H9 (cell line): ENCODE data around the gene RPL27. TPM values are rescaled to one million over a fixed set of nuclear protein-coding genes. Genes with fewer than 3 reads are reported as not detected.
A peak's percentile ranks its signal among the peaks of the same experiment; 100 is the strongest.

Experiments
- DNase-seq: peaks from one replicate; pipeline ENCODE4 v3.0.0-alpha.2; 2017
- H2AFZ ChIP-seq: one replicate; pipeline ENCODE4 v1.6.1; 2013; ENCODE audit warnings: mild to moderate bottlenecking, low read length, control low read depth, moderate library complexity
- H2AK5ac ChIP-seq: 2 replicates; pipeline ENCODE4 v1.6.1; 2013; ENCODE audit warnings: low read length, control low read depth, mixed read lengths; ENCODE audit not compliant: insufficient read length
- H2BK120ac ChIP-seq: one replicate; pipeline ENCODE4 v1.6.1; 2013; ENCODE audit warnings: low read depth, mild to moderate bottlenecking, low read length, control low read depth, inconsistent platforms; ENCODE audit not compliant: poor library complexity, severe bottlenecking
- H2BK12ac ChIP-seq: 2 replicates; pipeline ENCODE4 v1.6.1; 2013; ENCODE audit warnings: low read length, control low read depth, mixed read lengths, low read depth; ENCODE audit not compliant: insufficient read length
- H2BK15ac ChIP-seq: 2 replicates; pipeline ENCODE4 v1.6.1; 2013; ENCODE audit warnings: low read depth, low read length, control low read depth
- H2BK20ac ChIP-seq: one replicate; pipeline ENCODE4 v1.6.1; 2013; ENCODE audit warnings: low read depth, mild to moderate bottlenecking, low read length, control low read depth, inconsistent platforms; ENCODE audit not compliant: poor library complexity, severe bottlenecking
- H2BK5ac ChIP-seq: 2 replicates; pipeline ENCODE4 v1.6.1; 2013; ENCODE audit warnings: low read length, control low read depth, mixed read lengths; ENCODE audit not compliant: insufficient read length
- H3K14ac ChIP-seq: 2 replicates; pipeline ENCODE4 v1.6.1; 2013; ENCODE audit warnings: low read length, control low read depth; ENCODE audit not compliant: insufficient read depth
- H3K18ac ChIP-seq: 2 replicates; pipeline ENCODE4 v1.6.1; 2013; ENCODE audit warnings: low read depth, mild to moderate bottlenecking, mixed read lengths, low read length, control low read depth; ENCODE audit not compliant: insufficient read length
- H3K23ac ChIP-seq: 2 replicates; pipeline ENCODE4 v1.6.1; 2013; ENCODE audit warnings: low read length, control low read depth, mixed read lengths, low read depth; ENCODE audit not compliant: insufficient read length
- H3K23me2 ChIP-seq: 2 replicates; pipeline ENCODE4 v1.6.1; 2013; ENCODE audit warnings: low read depth, mild to moderate bottlenecking, mixed read lengths, low read length, control low read depth; ENCODE audit not compliant: insufficient read length, poor library complexity, severe bottlenecking
- H3K27ac ChIP-seq: 2 replicates; pipeline ENCODE4 v1.5.1; 2013; ENCODE audit warnings: low read length, control low read depth, mixed read lengths, low read depth; ENCODE audit not compliant: insufficient read length
- H3K27me3 ChIP-seq: 2 replicates; pipeline ENCODE4 v1.6.1; 2013; ENCODE audit warnings: low read length, control low read depth, inconsistent platforms; ENCODE audit not compliant: insufficient read depth
- H3K4ac ChIP-seq: 2 replicates; pipeline ENCODE4 v1.6.1; 2013; ENCODE audit warnings: low read depth, mild to moderate bottlenecking, control low read depth, inconsistent platforms, low read length, moderate library complexity
- H3K4me1 ChIP-seq: 2 replicates; pipeline ENCODE4 v1.6.1; 2013; ENCODE audit warnings: low read length, control low read depth, inconsistent platforms; ENCODE audit not compliant: insufficient read depth
- H3K4me2 ChIP-seq: 2 replicates; pipeline ENCODE4 v1.6.1; 2013; ENCODE audit warnings: low read length, control low read depth, mixed read lengths; ENCODE audit not compliant: insufficient read length, insufficient read depth
- H3K56ac ChIP-seq: 2 replicates; pipeline ENCODE4 v1.6.1; 2013; ENCODE audit warnings: low read depth, mild to moderate bottlenecking, mixed read lengths, low read length, control low read depth; ENCODE audit not compliant: insufficient read length
- H3K79me1 ChIP-seq: 2 replicates; pipeline ENCODE4 v1.6.1; 2013; ENCODE audit warnings: low read depth, mild to moderate bottlenecking, moderate library complexity, low read length, control low read depth, inconsistent platforms; ENCODE audit not compliant: insufficient read depth, poor library complexity, severe bottlenecking
- H3K79me2 ChIP-seq: 2 replicates; pipeline ENCODE4 v1.6.1; 2013; ENCODE audit warnings: low read length, control low read depth, inconsistent platforms; ENCODE audit not compliant: insufficient read depth
- H3K9ac ChIP-seq: 2 replicates; pipeline ENCODE4 v1.6.1; 2013; ENCODE audit warnings: low read length, control low read depth, mixed read lengths; ENCODE audit not compliant: insufficient read length; ENCODE audit errors: extremely low read depth
- H3K9me3 ChIP-seq: one replicate; pipeline ENCODE4 v1.6.1; 2013; ENCODE audit warnings: low read depth, low read length, inconsistent platforms; ENCODE audit not compliant: control insufficient read depth
- H3T11ph ChIP-seq: one replicate; pipeline ENCODE4 v1.6.1; 2013; ENCODE audit warnings: mild to moderate bottlenecking, low read length, control low read depth, inconsistent platforms
- H4K20me1 ChIP-seq: one replicate; pipeline ENCODE4 v1.6.1; 2013; ENCODE audit not compliant: control insufficient read depth, insufficient read length, insufficient read depth
- H4K5ac ChIP-seq: 2 replicates; pipeline ENCODE4 v1.6.1; 2013; ENCODE audit warnings: low read depth, mild to moderate bottlenecking, mixed read lengths, low read length, control low read depth; ENCODE audit not compliant: insufficient read length
- H4K8ac ChIP-seq: replicated peaks from 2 replicates; pipeline ENCODE4 v1.6.1; 2013; ENCODE audit warnings: low read length, control low read depth, mixed read lengths, low read depth; ENCODE audit not compliant: insufficient read length
- H4K91ac ChIP-seq: 2 replicates; pipeline ENCODE4 v1.6.1; 2013; ENCODE audit warnings: low read depth, mild to moderate bottlenecking, moderate library complexity, mixed read lengths, low read length, control low read depth; ENCODE audit not compliant: insufficient read length
- H3K27ac Mint-ChIP-seq, 3 experiments: 2 replicates in 2 of 3; 3 replicates in 1 of 3; pipeline ENCODE4 v1.8.0; 2020 to 2021; ENCODE audit warnings: mixed read lengths in 3 of 3, mild to moderate bottlenecking in 1 of 3, moderate library complexity in 1 of 3
- H3K27me3 Mint-ChIP-seq: 2 replicates; pipeline ENCODE4 v1.8.0; 2021; ENCODE audit warnings: low read depth, mild to moderate bottlenecking, moderate library complexity, mixed read lengths
- H3K36me3 Mint-ChIP-seq, 3 experiments: 2 replicates in 2 of 3; 3 replicates in 1 of 3; pipeline ENCODE4 v1.8.0; 2020 to 2021; ENCODE audit warnings: low read depth in 3 of 3, mixed read lengths in 3 of 3; ENCODE audit not compliant: insufficient read depth in 1 of 3
- H3K4me1 Mint-ChIP-seq, 2 experiments: 2 replicates each; pipeline ENCODE4 v1.8.0; 2020; ENCODE audit warnings: mixed read lengths in 2 of 2
- H3K4me3 Mint-ChIP-seq, 2 experiments: 2 replicates in 1 of 2; 3 replicates in 1 of 2; pipeline ENCODE4 v1.8.0; 2020 to 2021; ENCODE audit warnings: mild to moderate bottlenecking in 2 of 2, mixed read lengths in 2 of 2, moderate library complexity in 1 of 2
- H3K9me3 Mint-ChIP-seq, 2 experiments: 2 replicates in 1 of 2; 3 replicates in 1 of 2; pipeline ENCODE4 v1.8.0; 2020; ENCODE audit warnings: mild to moderate bottlenecking in 2 of 2, mixed read lengths in 2 of 2, moderate library complexity in 1 of 2
- WGBS: extraction: QIAGEN DNeasy Blood & Tissue Kit; methylation state at CpG from one replicate; pipeline ENCODE4 v1.1.7; 2013; ENCODE audit warnings: missing lambda C conversion rate, low lambda C conversion rate, mixed read lengths; ENCODE audit not compliant: insufficient read length; ENCODE audit errors: extremely low coverage; 5-methylcytosine and 5-hydroxymethylcytosine counted together
- total RNA-seq: library from RNA; stranded (reverse); gene quantifications from 2 replicates; pipeline ENCODE4 v1.2.1, GENCODE V29; 2021
- TF ChIP-seq, protein P1 (sequence below): fragments of 200-600 bp; sonication (generic); conservative IDR thresholded peaks from 3 replicates; pipeline ENCODE4 v1.8.0; 2021; ENCODE audit warnings: antibody characterized with exemption, mild to moderate bottlenecking

The RPL27 gene
- total RNA-seq, 1 experiment from 2014 or later: 1,514 TPM

DNA sequence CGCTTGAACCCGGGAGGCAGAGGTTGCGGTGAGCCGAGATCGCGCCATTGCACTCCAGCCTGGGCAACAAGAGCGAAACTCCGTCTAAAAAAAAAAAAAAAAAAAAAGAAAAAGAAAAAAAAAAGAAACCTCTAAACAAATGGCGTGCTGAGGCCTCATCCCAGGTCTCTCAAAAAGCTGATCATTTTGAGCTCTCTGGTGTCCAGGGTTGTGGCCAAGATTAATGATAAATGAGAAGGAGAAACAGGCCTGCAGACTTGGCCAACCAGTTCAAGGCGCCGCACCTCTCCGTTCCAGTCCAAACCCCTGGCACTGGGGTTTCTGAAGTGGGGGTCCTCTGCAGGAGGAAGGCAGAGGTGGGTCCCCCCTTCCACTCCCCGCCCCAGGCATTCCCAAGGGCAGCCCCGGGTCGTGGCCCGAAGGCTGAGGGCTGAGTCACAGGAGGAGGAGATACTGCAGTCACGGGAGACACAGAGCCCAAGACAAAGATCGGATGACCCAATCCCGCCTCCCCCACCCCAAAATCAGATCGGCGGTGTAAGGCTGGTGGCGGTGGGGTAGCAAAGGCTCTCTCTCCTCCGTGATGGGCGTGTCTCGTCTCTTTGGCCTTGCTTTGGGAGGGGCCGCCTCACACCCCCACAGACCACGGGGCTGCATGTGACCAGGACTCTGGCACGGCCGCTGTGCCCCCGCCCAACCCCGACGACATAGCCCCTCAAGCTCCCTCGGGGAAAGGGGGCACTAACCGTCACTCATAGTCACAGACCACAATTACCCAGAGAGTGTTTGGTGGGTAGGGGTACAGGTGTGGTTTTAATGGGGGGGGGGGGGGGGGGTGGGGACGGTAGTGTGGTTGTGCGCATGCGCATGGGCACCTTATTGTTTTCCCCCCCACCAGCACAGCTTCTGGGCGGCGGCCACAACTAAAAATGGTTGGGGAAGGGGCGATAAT, 22.8 kb downstream of the RPL27 start:
- Histone ChIP-seq H4K20me1 (no peaks in the 10 kb centered on the region), H4K8ac (no peak overlapping the region), H3K56ac (no peak overlapping the region), H3K9ac (peak overlapping the region; percentile 76), H3K18ac (peak overlapping the region; percentile 32), H2AK5ac (no peak overlapping the region), H4K91ac (no peak overlapping the region), H3K27me3 (no peaks in the 10 kb centered on the region), H2BK5ac (peak overlapping the region; percentile 5), H3K79me1 (no peaks in the 10 kb centered on the region), H3K27ac (no peak overlapping the region), H3K14ac (peak overlapping the region; percentile 87), H2BK15ac (no peak overlapping the region), H2AFZ (no peak overlapping the region), H3K79me2 (no peaks in the 10 kb centered on the region; the same call in 1 of the 2 replicates), H4K5ac (no peak overlapping the region), H3K23ac (no peak overlapping the region), H3K23me2 (peaks cover 16% of the 10 kb centered on the region), H2BK12ac (no peak overlapping the region), H3K4me1 (peaks cover 6% of the 10 kb centered on the region), H3K4me2 (peak overlapping the region; percentile 63), H2BK120ac (no peak overlapping the region), H2BK20ac (no peak overlapping the region), H3T11ph (no peak overlapping the region), H3K4ac (no peak overlapping the region), H3K9me3 (no peaks in the 10 kb centered on the region)
- TF ChIP-seq, protein P1, sequence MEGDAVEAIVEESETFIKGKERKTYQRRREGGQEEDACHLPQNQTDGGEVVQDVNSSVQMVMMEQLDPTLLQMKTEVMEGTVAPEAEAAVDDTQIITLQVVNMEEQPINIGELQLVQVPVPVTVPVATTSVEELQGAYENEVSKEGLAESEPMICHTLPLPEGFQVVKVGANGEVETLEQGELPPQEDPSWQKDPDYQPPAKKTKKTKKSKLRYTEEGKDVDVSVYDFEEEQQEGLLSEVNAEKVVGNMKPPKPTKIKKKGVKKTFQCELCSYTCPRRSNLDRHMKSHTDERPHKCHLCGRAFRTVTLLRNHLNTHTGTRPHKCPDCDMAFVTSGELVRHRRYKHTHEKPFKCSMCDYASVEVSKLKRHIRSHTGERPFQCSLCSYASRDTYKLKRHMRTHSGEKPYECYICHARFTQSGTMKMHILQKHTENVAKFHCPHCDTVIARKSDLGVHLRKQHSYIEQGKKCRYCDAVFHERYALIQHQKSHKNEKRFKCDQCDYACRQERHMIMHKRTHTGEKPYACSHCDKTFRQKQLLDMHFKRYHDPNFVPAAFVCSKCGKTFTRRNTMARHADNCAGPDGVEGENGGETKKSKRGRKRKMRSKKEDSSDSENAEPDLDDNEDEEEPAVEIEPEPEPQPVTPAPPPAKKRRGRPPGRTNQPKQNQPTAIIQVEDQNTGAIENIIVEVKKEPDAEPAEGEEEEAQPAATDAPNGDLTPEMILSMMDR: no peak
- Mint-ChIP-seq H3K27ac (peak overlapping the region; percentile 70 to 95 (median 72); a peak in 5 of 7 replicates), H3K4me3 (peak overlapping the region; percentile 97 to 98), H3K9me3 (no peaks in the 10 kb centered on the region), H3K27me3 (no peaks in the 10 kb centered on the region), H3K4me1 (peaks cover 13 to 38% of the 10 kb centered on the region in 2 experiments), H3K36me3 (peaks cover 11 to 32% (median 31%) of the 10 kb centered on the region in 3 experiments; a peak in 6 of 7 replicates)
- peak; percentile 82 for DNase-seq
- no CpG with 5 or more reads among the region's 40 CpGs for WGBS
